ENCODE measurements around the gene UNC5A. TPM values are rescaled to one million over a fixed set of nuclear protein-coding genes. Genes with fewer than 3 reads are reported as not detected.

UNC5A gene
- total and polyA plus RNA-seq, 8 donors: 0.09 to 3.6 (median 0.32) TPM

GRCh38 chr5:176796970-176797369, 13.4 kb upstream of the UNC5A start:
- DNase-seq (no peak), FAIRE-seq (no peak), ATAC-seq (no peak)
- Histone ChIP-seq H3K4me3 (no peak overlapping the region), H3K4me1 (no peaks in the 10 kb centered on the region), H3K27me3 (peaks cover 0 to 10% (median 2%) of the 10 kb centered on the region in 4 donors), H3K27ac (no peak overlapping the region), H3K36me3 (no peaks in the 10 kb centered on the region), H3K9me3 (no peaks in the 10 kb centered on the region)
- no peak for TF ChIP-seq CTCF (IDR thresholded peaks at IDR 0.05)
- WGBS, 2 donors: 27 to 28% methylated on average over 2 of the region's 2 CpGs
- intact Hi-C loops (cut with DNase I): no loop called here

- intact Hi-C loops (cut with DNase I): no loop called here
- DNase-seq (no peak), ATAC-seq (no peak), FAIRE-seq (no peak)
- H3K27me3 ChIP-seq: peaks cover 0 to 8% (median 2%) of the 10 kb centered on the region in 4 donors
- no peaks in the 10 kb centered on the region for H3K36me3 ChIP-seq
- H3K4me3 ChIP-seq: no peak overlapping the region
- H3K27ac ChIP-seq: no peak overlapping the region
- WGBS, 2 donors: 13 to 21% methylated on average over 21 of the region's 21 CpGs
- no peaks in the 10 kb centered on the region for H3K4me1 ChIP-seq
- no peak for TF ChIP-seq CTCF (IDR thresholded peaks at IDR 0.05)
- no peaks in the 10 kb centered on the region for H3K9me3 ChIP-seq
These were observed 12.8 kb upstream of the UNC5A start for GRCh38 chr5:176797456-176798050.

- FAIRE-seq (no peak), DNase-seq (no peak), ATAC-seq (no peak)
- H3K4me3 ChIP-seq: no peak overlapping the region
- H3K27me3 ChIP-seq: peaks cover 0 to 3% (median 2%) of the 10 kb centered on the region in 4 donors
- TF ChIP-seq CTCF (IDR thresholded peaks at IDR 0.05): no peak
- intact Hi-C loops (cut with DNase I): no loop called here
- no peak overlapping the region for H3K27ac ChIP-seq
- no peaks in the 10 kb centered on the region for H3K4me1 ChIP-seq
- no peaks in the 10 kb centered on the region for H3K9me3 ChIP-seq
- H3K36me3 ChIP-seq: no peaks in the 10 kb centered on the region
- 71 to 76% methylated on average over 33 of the region's 33 CpGs for WGBS, 2 donors
These were observed 12.1 kb upstream of the UNC5A start for GRCh38 chr5:176798086-176798876.

GRCh38 chr5:176798949-176799348, 11.4 kb upstream of the UNC5A start:
- no peaks in the 10 kb centered on the region for H3K36me3 ChIP-seq
- no peaks in the 10 kb centered on the region for H3K4me1 ChIP-seq
- intact Hi-C loops (cut with DNase I): no loop called here
- H3K9me3 ChIP-seq: no peaks in the 10 kb centered on the region
- ATAC-seq: no peak
- H3K27me3 ChIP-seq: no peaks in the 10 kb centered on the region
- no peak for FAIRE-seq
- 66 to 75% methylated on average over 12 of the region's 12 CpGs for WGBS, 2 donors
- H3K4me3 ChIP-seq: no peak overlapping the region
- no peak for TF ChIP-seq CTCF (IDR thresholded peaks at IDR 0.05)
- no peak for DNase-seq
- H3K27ac ChIP-seq: no peak overlapping the region

GRCh38 chr5:176799488-176799887, 10.9 kb upstream of the UNC5A start:
- Histone ChIP-seq H3K36me3 (no peaks in the 10 kb centered on the region), H3K27ac (no peak overlapping the region), H3K9me3 (no peaks in the 10 kb centered on the region), H3K27me3 (no peaks in the 10 kb centered on the region), H3K4me3 (no peak overlapping the region), H3K4me1 (no peaks in the 10 kb centered on the region)
- intact Hi-C loops (cut with DNase I): no loop called here
- no peak for DNase-seq
- ATAC-seq: no peak
- FAIRE-seq: no peak
- no peak for TF ChIP-seq CTCF (IDR thresholded peaks at IDR 0.05)
- 68 to 81% methylated on average over 12 of the region's 12 CpGs for WGBS, 2 donors

Data from pancreas (tissue), 10 donors.